GM18519 (cell line): ENCODE measurements around the gene SLC6A8.

Experiments
- ATAC-seq: cut with Tn5 transposase; IDR thresholded peaks from one replicate; pipeline ENCODE4 v1.9.1; 2021; ENCODE audit warnings: mild to moderate bottlenecking, moderate library complexity; ENCODE audit not compliant: unreplicated experiment, low FRiP score

Gene SLC6A8

DNA sequence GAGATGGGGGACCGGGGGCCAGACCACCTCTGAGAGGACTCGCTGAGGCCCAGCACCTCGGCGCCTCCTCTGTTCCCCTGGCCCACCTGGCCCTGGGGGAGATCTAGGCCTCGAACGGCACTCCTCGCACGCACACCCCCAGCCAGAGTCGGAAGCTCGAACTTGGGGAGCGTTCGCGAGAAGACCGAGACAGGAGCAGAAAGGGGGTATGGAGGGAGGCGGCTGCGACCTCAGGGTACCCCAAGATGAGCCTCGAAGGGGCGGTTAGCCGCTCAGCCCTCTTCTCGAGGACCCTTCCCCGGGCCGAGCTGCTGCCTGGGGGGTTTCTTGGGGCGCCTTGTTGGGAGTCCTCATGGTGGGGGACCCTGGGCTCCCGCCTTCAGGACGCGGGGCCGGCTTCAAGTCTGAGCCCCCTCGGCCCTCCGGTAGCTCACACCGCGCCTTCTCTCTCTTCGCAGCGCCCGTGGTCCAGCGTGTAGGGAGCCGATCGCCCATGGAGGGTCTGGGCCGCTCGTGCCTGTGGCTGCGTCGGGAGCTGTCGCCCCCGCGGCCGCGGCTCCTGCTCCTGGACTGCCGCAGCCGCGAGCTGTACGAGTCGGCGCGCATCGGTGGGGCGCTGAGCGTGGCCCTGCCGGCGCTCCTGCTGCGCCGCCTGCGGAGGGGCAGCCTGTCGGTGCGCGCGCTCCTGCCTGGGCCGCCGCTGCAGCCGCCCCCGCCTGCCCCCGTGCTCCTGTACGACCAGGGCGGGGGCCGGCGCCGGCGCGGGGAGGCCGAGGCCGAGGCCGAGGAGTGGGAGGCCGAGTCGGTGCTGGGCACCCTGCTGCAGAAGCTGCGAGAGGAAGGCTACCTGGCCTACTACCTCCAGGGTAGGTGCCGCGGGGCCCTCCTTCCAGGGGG, 40.0 kb upstream of the SLC6A8 start:
- no peak for ATAC-seq

DNA sequence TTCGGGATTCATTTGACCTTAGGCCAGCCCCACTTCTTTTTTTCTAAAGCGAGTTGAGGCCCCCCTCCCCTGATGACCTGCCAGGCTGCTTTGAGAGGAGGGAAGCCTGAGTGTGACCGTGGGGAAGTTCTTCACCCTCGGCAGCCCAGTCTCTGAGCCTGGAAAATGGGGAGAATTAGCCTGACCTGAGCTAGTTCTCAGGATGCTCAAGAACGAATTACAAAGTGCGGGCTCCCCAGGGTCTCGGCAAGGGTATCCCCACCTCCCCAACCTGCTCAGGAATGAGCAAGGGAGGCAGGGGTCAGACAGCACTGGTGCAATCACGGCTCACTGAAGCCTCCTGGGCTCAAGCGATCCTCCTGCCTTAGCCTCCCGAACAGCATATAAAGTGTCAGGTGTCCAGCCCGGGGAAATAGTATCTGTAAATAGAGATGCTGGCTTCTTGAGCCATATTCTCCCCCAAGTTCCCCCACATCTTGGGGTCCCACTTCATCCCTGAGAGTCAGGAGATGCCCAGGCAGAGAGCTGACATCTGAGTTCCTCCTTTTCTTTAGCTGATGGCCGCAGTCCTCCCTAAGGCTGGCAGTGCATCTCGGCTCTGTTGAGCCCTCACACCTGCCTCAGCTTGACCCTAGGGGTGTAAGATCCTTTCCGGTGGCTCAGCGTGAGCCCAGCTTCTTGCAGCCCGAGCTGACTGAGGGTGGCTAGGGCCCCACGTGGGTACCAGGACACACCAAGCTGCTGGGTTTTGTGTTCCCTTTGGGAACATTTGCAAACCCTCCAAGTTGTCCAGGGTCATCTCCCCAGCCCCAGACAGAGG, 39.2 kb upstream of the SLC6A8 start:
- no peak for ATAC-seq

DNA sequence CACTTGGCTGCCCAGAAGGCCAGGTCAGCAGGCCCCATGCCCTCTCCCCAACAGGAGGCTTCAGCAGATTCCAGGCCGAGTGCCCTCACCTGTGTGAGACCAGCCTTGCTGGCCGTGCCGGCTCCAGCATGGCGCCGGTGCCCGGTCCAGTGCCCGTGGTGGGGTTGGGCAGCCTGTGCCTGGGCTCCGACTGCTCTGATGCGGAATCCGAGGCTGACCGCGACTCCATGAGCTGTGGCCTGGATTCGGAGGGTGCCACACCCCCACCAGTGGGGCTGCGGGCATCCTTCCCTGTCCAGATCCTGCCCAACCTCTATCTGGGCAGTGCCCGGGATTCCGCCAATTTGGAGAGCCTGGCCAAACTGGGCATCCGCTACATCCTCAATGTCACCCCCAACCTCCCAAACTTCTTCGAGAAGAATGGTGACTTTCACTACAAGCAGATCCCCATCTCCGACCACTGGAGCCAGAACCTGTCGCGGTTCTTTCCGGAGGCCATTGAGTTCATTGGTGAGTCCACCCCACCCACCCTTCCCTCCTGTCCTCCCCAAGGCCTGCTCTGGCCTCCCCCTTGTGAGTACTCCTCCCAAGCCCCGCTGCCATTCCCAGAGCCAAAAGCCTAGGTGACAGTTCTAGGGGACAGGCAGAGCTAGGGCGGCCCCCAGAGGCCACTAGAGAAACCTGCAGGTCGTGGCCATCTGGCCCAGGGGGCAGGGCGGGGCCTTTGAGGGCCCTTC, 38.4 kb upstream of the SLC6A8 start:
- ATAC-seq: no peak

DNA sequence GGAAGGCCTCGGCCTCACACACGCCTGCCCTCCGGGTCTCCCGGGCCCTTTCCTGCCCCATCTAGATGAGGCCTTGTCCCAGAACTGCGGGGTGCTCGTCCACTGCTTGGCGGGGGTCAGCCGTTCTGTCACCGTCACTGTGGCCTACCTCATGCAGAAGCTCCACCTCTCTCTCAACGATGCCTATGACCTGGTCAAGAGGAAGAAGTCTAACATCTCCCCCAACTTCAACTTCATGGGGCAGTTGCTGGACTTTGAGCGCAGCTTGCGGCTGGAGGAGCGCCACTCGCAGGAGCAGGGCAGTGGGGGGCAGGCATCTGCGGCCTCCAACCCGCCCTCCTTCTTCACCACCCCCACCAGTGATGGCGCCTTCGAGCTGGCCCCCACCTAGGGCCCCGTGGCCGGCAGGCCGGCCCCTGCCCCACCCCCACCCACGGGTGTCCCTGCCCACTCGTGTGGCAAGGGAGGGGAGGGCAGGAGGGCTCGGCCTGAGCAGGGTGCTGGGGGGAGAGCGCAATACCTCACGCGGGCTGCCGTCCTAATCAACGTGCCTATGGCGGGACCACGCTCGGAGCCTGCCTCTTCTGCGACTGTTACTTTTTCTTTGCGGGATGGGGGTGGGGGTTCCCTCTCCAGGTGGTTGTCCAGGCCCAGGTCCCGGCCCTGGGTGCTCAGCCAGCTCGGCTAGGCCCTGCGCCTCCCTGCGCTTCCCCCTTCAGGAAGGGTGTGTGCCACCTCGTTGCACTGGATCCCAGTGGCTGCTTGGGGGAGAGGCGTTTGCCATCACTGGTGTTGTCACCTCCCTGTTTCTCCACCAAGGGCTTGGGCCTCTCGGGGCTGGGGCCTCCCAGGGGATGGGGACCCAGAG, 37.6 kb upstream of the SLC6A8 start:
- no peak for ATAC-seq

DNA sequence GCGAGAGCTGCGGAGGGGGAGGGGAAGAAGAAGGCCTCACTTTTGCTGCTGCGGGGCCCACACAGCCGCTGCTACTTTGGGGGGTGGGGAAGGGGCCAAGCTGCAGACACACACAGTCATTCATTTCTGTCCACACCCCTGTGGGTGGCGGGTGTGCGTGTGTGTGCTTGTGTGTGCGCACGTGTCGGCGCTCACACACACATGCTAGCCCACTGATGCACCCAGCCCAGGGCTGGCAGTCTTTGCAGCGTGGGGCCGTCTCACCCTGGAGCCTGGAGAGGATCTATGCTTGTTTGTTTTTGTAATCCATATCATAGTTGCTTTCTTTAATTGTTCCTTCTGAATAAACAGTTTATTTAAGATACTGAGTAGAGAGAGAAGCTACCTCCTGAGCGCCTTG, 36.8 kb upstream of the SLC6A8 start:
- ATAC-seq: no peak

DNA sequence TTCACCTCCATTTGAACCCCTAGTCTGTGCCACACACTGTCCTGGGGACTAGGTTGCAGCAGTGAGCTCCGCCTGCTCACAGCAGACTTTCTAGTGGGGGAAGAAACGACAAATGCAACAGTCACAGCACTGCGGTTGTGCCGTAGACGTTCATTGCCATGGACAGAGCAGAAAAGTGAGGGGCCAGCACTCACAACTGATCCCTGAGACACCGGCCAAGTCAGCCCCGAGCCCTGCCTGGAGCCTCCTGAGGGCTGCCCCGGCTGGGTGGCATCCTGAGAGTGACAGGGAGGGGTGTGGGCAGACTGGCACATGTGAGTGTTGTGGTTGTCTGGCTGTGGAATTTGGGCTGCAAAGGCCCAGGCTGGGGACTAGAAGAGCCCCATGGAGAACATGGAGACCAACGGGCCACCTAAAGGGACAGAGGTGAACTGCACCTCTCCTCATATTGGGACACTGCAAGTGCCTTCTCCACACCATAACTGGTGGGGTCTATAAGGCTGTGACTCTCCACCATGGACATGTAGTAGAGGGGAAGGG, 36.1 kb upstream of the SLC6A8 start:
- no peak for ATAC-seq

DNA sequence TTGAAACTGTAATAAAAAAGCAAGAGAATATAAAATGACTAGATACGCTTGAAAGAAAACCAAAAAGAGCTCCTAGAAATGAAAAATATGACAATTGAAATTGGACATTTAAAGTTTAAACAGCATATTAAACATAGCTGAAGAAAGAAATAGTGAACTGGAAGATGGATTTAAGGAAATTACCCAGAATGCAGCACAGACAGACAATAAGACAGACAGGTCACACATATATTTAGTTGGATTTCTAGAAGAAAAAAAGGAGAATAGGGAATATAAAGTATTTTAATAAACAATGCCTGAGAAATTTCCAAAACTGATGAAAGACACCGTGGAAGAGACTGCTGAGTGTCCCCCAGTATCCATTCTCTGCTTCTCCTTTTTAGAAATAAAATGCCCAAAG, 34.2 kb upstream of the SLC6A8 start:
- no peak for ATAC-seq

DNA sequence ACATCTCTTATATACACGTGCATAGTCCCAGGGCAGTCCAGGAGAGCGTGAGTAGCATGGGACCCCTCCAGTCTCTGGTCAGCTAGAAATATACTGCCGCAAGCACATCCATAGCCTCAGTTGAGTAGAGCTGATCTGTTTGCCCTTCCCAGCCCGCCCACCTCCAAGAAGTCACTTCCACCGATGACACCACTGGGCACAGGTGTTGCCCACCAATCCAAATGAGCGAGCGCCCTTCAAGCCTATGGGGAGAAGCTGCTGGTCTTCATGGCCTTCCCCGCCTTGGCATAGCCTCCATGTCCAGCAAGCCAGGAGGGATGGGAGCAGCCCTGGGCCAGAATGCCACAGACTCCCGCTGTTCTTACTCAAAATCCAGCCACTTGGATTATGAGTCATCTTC, 30.6 kb upstream of the SLC6A8 start:
- no peak for ATAC-seq

DNA sequence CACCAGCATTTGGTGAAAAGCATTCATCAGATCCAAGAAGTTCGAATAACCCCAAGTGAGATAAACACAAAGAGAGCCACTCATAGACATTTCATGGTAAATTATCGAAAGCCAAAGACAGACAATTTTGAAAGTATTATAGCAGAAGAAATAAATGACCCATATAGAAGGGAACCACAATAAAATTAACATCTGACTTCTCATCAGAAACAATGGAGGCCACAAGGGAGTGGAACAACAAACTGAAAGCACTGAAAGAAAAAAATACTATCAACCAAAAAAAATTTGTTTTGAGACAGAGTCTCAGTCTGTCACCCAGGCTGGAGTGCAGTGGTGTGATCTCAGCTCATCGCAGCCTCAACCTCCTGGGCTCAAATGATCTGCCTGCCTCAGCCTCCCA, 28.5 kb upstream of the SLC6A8 start:
- ATAC-seq: no peak

DNA sequence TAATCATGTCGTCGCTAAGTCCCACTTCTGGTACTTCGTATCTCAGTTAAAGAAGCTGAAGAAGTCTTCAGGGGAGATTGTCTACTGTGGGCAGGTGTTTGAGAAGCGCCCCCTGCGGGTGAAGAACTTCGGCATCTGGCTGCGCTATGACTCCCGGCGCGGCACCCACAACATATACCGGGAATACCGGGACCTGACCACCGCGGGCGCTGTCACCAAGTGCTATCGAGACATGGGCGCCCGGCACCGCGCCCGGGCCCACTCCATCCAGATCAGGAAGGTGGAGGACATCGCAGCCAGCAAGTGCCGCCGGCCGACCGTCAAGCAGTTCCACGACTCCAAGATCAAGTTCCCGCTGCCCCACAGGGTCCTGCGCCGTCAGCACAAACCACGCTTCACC, 25.5 kb upstream of the SLC6A8 start:
- no peak for ATAC-seq

DNA sequence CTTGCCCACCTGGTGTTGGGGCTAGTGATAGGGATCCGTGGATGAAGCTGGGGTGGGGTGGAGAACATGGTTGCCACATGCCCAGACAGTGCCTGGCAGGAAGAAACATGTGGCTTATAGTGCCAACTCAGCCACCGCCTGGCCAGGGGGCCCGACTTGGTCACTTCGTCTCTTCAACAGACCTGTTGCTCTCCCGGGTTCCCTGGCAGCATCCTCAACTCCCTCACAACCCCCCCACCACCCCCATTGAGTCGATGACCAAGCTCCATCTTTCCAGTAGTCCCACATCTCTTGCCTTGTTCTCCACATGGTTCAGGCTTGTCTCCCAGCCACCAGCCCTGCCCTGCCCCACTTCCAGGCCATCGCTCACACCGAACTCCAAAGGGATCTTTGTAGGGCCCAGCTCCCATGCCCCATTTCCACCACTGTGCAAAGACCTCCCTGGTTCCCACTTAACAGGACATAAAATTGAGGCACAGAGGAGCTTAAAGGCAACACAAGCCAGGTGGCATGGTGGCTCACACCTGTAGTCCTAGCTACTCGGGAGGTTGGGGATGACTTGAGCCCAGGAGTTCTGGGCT, 21.9 kb upstream of the SLC6A8 start:
- no peak for ATAC-seq

DNA sequence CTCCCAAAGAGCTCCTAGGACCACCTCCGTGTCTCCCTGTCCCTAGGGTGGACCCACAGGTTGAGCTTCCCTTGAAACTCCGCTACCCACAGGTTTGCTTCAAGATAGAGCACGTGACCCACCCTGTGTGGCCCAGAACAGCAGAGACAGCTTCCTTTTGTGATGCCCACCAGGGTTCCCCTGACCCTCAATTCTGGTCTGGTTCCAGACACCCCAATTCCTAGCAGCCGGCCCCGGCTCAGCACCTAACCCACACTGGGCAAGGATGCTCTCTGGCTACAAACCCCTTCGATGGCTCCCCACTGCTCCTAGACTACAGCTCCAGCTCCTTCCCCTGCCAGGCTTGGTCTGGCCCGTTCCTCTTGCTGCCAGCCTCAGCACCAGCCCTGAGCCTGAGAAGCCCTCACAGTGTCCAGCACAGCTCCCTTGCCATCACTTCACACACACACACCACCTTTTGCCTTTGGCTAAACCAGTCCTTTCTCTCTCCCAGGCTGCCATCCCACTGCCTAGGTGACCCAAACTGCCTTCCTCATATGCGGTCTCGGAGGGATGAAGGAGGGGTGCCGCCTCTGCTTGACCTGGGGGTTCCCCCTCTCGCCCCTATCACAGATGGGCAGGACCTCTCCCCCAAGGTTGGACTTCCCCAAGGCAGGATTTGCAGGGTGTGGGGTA, 20.3 kb upstream of the SLC6A8 start:
- ATAC-seq: no peak

DNA sequence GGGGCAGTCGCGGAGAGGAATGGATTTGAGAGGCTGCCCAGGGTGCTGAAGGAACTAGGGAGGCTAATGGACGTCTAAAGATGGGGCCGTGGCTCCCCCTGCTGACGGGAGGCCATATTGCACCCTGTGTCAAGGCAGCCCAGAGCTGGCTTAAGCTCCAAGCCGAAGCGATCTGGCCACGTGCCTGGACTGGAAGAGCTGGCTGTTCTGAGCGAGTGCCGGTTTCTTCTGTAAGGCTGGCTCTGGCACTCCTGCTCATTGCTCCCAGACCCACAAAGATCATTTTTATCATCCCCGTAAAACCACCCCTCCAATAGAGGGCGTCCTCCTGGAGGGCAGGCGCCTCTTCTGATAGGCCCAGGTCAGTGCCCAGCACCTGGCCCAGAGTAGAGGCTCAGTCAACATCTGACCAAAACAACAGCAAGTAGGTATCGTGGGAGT, 19.8 kb upstream of the SLC6A8 start:
- no peak for ATAC-seq

DNA sequence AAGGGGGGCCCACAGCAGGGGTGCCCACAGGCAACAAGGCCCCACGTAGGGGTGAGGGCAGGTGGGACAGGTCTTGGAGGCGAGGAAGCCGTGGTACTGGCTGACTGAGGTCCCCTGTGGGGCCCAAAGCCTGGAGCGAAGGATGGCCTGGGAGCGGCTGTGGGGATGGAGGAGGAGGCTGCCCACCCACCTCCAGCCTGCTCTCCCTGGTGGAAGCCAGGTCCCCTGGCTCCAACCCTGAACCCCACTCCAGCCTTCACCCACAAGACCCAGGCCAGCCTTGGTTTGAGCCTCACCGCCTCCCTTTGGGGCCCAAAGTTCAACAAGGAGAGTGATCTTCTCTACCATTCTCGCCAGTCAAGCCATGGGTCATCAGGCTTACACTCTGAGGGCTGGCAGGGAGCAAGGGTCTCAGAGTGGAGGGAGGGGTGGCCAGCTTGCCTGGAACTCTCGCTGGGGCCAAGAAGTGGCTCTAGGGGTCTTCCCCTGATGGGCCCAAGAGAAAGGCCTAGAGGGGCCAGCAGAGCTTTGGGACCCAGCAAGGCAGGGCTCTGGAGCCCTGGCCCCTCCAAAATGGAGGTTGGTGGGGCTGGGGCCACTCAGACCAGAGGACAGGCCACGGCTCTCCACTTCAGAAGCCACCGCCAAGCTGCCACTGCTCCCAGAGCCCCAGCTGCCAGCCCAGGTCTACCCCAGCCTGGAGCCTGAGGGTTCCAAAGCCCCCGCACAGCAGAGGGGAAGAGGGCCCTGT, 19.1 kb upstream of the SLC6A8 start:
- ATAC-seq: no peak

DNA sequence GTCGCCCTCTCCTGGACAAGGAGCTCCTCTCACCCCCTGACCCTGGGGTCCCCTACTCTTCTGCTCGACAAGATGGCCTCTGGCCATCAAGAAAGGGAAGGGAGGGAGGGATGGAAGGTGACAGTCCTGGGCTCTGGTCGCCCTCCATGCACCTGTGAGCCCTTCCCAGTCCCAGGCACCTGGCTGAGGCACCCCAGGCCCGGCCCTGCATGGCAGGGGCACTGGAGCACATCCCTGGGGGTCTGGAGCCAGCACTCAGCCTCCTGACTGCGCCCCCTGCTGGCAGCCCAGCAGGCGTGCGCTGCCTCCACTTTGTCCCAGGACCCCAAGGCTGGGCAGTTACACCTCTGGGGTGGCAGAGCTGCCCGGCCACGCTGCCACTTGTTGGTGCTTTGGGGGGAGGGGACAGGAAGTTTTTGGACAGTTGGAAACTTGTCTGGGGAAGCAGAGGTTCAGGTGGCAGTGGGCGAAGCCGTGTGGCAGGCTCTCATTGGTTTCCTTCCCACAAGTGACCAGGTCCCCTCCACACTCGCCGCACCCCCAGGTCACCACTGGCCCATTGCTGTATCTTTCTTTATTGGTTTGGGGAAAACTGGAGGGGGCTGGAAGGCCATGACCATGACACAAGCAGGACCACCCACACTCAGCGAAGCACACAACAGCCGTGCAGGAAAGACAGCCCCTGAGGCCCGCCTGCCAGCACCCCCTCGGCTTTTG, 18.4 kb upstream of the SLC6A8 start:
- ATAC-seq: no peak

DNA sequence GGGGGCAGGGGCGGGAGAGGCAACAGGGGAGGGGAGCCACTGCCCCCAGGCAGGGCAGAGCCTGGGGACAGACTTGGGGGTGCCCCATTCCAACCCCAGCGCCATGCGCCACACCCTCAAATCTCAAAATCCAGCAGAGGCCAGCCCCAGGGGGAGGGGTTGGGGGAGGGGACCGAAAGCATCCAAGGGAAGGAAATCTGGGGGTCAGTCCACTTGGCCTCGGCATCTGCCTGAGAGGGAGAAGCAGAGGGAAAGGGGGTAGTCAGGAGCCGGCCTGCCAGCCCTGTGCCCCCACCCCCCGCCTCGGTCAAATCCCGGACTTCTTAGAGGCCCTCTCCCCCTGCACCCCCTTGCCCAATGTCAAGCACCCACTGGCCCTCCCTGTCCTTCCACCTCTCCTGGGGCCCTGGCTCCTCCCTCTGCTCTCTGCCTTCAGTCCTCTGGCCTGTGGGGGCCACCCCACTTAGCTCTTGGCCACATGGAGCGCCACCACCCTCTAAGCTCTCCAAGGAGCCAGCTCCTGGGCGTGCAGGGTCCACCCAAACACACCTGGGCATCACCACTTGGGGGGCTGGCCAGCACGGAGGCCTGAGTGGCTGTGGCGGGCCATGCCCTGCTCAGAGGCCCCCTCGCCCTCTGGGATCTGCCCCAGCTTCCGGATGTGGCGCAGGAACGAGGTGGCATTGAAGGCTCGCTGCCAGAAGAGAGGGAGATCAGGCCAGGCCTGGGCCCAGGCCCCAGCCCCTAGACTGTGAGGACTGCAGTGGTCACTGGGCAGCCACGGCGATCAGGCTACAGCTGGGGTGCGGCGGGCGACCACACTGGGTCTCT, 17.6 kb upstream of the SLC6A8 start:
- no peak for ATAC-seq
